Activated naive CD4-positive, alpha-beta T cell treated with anti-CD3 and anti-CD28 coated beads, Interleukin-2, amount 50 U/mL, for 16 hours (primary cell): Measurements from ENCODE around the gene FGD3.
A peak's percentile ranks its signal among the peaks of the same experiment; 100 is the strongest.

Experiments
- DNase-seq: peaks from one replicate; pipeline ENCODE4 v3.0.0-alpha.2; 2020

Gene FGD3

DNA sequence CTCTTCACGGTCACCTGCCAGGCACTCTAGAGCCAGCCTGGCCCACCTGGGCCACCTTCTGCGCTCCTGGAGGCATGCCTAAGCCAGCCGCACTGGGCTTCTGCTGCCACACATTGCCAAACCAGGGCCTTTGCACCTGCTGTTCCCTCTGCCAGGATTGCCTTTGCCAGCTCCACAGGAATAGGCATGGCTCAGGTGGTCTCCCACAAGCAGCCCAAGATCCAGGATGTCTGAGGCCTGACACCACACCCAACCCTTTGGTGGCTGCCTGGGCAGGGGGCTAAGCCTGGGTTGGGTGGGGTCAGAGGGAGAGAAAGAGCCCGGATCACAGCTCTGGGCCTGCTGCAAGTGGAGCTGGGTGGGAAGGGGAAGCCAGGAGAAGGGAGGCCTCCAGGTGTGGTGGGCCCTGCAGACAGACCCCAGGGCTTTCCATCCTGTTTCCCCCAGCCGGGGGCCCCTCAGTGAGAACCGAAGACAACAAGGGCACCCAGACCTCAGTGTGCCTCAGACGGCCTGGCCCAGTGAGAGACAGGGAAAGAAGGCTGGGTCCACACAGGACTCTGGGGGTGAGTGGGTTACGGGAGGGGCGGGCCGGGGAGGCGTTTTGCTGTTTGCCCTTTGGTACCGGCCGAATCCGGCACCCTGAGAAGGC, 110.5 kb downstream of the FGD3 start:
- no peak for DNase-seq

DNA sequence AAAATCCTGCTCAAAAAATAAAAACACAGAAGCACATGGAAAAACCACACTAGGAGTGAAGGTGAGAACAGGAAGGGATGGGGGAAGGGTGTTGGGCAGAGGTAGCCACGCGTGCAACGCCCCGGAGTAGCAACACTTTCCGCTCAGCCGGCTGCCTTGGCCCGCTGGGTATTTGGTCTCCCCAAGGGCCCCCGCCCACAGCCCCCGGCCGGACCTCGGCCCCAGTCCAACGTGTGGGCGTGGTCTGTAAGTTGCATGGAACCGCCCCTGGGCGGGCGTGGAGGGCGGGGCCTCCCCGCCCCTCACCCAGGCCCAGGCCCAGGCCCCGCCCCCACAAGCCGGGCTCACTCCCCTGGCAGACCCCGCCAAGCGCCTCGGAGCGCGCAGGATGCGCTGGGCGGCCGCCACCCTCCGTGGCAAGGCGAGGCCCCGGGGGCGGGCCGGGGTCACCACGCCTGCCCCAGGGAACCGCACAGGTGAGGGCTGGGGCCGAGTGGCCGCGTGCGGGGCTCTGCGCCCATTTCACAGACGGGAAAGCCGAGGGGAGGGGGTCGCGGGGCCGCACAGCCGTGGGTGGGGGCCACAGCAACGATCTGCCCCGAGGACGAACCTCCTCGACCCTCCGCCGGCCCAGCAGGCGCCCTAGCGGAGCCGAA, 111.2 kb downstream of the FGD3 start, which contains the start of gene SUSD3:
Gene SUSD3 (plus strand): TSS at position 347 of the 656 bp plus-strand sequence. CDS start 42 bp downstream, at position 389.
- DNase-seq = peak; percentile 74

DNA sequence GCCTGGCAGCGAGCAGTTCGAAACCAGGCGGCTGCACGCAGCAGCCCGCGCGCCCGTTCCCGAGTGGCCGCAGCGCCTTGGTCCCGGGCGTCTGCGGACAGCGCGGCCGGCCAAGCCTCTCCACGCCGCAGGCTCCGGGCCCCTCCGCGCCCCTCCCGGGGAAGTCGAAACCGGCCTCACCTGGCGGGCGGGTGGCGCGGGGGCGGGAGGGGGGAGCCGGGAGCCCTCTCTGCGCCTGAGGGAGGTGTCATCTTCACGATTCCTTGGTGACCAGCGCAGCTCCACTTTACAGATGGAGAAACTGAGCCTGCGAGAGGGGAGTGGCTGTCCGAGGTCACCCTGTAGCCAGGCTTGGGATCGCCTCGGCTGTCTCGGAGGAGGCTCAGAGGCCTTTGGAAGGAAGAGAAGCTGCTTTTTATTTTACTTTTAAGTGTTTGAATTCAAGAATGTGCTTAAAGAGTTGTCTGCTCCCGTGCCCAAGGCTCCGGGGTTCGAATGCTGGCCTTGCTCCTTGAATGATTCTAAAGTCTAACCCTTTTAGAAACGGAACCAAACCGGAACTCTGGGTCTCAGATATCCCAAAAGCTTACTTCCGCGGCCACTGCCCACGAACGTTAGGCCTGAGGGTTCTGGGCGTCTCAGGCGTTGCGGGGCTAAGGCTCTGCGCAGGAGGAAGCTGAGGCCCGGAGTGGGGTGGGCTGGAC, 111.8 kb downstream of the FGD3 start:
- DNase-seq = peak; percentile 48

DNA sequence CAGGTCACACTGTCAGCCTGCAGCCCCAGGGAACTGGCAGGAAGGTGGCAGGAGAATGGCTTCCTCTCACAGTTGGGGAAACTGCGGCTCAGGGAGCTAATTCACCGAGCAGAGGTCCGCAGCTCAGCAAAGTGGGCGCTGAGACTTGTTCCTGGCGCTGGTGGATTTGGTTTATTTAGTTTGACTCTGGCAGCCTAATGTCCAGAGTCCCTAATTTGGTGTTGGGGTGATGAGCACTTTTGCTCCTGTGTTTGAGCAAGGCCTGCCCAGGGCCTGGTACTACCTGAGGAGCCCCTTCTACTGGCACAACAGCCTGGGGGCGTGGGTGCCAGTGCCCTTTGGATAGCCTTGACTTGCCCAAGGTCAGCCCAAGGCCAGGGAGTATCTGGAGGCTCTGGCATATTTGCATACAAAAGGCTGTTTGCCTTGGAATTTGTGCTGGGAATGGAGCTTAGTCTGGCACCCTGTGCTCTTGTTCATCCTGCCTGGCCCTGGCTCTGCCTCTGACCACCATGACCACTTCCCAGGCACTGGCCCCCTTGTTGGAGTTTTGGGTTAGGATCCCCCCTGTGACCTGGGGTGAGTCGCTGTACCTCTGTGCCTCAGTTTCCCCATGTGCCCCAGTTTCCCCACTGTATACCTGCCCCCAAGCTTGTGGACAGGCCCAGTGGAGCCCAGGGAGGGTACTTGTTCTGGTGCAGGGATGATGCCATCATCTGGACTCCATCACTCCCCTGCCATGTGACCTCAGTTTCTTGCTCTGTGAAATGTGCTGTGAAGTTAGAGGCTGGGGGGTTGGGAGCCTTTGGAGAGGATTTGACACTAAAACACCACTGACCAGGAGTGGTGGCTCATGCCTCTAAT, 112.6 kb downstream of the FGD3 start:
- no peak for DNase-seq

DNA sequence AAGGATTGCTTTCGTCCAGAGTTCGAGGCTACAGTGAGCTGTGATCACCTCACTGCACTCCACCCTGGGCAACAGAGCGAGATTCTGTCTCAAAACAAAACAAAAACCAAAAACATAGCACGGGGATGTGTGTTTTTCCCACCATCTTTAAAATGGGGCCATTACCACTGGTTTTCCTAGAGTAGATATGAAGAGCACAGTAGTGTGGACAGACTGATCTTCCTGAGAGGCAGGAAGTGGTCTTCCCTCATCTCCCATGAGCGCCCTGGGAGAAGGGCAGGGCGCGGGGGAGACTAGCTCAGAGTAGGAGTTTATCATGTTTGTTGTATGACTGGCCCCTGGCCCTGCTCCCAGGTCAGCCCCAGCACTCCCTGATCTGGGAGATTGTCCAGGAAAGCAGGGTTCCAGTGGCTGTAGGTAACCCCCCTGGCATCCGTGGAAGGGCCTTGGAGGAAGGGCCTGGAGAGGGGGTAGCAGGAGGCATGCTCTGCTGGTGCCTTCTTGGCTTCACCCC, 113.5 kb downstream of the FGD3 start:
- no peak for DNase-seq

DNA sequence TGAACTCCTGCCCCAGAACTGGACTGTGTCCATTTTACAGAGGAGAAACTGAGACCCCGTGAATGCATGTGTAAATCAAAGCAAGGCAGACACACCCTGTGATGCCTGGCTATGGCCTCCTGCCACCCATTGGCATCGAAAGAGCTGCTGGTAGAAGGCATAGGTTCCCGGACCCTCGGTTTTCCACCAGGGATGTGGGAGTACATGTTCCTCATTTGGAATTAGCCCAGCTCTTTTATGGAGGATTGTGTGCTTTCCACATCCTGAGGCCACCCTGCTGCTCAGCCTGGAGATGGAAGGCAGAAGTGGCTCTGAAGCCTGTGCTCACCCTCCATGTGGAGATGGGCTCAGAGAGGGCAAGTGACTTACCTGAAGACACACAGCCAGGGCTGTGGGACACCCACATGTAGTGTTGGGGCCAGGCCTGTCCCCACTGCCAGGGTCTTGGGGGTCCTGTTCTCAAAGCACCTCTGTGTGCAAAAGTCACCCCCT, 114.0 kb downstream of the FGD3 start:
- DNase-seq = no peak

DNA sequence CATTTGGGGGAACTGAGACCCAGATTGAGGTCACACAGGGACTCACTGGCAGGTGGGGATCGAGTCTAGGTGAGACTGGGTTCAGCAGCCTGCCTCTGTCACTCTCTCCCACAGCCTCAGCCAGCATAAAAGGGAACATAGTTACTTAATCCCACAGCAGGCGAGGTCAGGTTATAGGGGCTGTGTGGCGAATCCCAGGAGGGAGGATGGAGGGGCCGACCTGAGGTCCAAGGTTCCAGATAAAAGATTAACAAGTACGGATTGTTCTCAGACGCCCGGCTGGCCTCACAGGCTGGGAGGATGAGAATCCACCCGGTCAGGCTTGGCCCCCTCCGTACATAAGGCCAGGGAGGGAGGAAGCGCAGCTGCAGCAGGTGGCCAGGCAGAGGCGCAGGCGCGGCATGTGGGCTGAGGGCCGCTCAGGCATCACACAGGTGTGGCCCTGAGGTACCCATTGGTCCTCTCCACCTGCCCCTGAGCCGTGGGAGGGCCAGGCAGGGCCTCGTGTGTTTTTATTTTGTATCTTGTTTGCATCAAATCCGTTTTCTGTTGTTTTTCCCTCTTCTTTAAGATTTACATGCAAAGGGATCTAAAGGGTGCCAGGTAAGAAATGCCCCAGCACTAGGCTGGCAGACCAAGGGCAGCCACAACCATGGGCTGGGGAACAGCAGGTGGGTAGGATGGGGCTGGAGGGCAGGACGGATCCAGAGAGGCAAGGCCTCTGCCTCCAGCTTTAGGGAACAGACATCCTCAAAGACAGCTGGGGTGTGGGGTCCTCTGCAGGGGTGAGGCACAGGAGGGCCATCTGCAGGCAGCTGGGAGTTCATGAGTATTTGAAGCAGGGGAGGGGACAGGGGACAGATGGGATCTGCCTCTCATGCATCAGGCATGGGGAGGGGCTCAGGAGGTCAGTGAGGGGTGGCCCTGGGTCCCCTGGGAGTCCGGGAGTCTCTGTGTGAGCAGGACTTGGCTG, 114.8 kb downstream of the FGD3 start:
- DNase-seq = peak; percentile 51

DNA sequence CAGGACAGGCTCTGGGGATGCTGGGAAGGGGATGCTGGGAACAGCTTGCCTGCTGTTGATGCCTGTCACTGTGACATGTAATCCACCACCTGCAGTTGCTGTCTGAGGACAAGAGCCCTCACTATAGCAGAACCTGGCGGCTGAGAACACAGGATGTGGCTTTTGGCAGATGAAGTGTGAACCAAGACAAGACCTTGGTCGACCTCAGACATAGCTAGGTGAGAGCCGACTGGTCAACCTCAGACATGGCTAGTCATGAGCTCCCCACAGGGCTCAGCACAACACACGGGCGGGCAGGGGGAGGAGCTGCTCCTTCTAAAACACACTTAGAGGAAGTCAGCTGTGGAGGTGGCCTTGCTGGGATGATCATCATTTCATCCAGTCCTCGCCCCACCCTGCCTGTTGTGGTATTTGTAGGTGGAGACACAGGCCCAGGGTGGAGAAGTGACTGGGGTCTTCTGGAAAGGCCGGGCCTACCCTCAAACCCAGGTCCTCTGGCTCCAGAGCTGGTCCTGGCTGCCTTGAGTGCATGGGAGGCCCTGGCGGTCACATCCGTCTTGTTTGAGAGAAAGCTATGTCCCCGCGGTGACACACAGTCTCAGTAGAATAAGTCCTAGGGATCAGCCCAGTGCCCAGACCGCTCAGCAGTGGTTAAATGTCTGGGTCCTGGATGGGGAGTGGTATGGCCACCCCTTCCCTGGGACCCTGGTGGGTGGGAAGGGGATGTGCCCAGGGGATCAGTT, 117.2 kb downstream of the FGD3 start:
- DNase-seq = peak; percentile 79

DNA sequence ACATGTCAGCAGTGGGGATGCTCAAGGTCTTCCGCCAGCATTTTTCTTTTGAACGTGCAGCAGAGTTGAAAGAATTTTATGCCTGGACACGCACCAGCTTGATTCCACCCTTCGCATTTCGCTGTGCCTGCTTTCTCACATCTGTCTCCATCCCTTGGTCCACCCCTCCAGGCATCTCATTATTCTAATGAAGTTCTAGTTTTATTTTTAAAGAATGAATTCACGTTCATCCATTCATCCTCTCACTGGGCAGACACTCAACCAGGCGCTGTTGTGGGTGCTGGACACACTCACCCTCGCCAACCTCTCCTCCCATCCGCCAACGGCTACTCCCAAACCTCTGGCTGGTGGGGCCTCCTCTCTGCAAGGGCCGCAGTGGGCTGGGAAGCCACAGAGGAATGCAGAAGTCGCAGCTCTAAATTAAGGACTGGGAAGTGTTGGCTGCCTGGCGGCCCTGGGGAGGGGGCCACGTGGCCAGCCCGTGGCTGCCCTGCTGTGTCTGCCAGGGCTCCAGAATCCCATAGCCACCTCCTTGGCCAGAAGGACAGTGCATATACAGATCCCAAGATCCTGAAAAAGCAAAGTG, 117.9 kb downstream of the FGD3 start:
- DNase-seq = no peak

DNA sequence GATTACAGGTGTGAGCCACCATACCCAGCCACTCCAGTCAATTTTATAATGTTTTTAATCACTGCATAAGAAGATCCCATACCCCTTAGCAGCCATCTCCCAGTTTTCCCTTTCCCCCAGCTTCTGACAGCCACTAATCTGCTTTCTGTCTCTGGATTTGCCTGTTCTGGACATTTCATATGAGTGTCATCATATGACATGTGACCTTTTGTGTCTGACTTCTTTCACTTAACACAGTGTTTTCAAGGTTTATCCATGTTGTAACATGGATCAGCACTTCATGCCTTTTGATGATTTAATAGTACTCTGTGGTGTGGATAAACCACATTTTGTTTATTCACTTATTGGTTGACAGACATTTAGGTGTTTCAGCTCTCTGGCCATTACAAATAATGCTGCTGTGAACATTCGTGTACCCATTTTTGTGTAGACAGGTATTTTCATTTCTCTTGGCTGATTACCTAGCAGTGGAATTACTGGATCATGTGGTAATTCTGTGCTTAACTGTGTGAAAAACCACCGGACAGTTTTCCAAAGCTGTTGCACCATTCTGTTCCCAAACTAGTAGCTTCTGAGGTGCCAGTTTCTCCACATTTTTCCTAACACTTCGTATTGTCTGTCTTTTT, 119.8 kb downstream of the FGD3 start:
- no peak for DNase-seq

DNA sequence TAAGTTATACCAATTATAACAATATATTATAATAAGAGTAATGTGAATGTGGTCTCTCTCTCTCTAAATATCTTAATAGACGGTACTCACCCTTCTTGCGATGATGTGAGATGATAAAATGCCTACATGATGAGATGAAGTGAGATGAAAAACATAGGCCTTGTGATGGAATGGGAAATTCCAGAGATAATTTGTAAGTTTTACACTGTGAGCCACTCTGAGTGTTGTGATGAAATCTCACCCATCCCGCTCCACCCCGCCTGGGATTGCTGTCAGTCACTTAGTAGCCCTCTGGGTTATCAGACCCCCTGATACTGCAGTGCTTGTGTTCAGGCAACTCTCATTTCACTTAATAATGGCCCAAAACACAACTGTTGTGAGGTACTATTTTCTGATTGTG, 121.6 kb downstream of the FGD3 start:
- no peak for DNase-seq

DNA sequence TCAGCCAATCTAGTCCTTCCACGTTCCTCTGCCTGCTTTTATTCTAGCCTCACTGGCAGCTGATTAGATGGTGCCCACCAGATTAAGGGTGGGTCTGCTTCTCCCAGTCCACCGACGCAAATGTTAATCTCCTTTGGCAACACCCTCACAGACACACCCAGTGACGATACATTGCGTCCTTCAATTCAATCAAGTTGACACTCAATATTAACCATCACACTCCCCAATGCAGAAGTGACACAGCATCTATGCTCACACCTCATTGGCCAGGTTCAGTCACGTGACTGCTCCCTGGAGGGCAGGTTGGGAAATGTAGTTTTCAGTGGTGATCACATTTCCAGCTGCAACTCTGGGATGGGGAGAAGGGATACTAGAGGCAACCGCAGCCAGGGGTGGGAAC, 124.1 kb downstream of the FGD3 start:
- DNase-seq = peak; percentile 34

DNA sequence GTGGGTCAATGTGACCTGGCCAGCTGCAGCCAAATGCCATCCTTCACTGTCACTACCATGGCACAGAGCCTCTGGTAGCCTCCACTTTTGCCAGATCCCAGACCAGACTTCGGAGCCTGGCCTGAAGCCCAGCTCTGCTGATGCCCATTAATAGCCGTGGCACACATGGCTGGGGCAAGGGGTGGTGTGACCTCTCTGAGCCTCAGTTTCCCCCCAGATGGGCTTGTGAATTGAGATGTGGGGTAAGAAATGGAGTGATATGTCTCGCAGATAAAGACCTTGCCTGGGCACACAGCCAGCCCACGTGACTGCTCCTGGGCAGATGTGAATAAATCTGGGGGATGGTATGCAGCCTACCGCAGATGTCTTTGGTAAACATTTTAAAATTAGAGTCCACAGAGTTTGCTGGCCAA, 125.1 kb downstream of the FGD3 start:
- DNase-seq = no peak

DNA sequence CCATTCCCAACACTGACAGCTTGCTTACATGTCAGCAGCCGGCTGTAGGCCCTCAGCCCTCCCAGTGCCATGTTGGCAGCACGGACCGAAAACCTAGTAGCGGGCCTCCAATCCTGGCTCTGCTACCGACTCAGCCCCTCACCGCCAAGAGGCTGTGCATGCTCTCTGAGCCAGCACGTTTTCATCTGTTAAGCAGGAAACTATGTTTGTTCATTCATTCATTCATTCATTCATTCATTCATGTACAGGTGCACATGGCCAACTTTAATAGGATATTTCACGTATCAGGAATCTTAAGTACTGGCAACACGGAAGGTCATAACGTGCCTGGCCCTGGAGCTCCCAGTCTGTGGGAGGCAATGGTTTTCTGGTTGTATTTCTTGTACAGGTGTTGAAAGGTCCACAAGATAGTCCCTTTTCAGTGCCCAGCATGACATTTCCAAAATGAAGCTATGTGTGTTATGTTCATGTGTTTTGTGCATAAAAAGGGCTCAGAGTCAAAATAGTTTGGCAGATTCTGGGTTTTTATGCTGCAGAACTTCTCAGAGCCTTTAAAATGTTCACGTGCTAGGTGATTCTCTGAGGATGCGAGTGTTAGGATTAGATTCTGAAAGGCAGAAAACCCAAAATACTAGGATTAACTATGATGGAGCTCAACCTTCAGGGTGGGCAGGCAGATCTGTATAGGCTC, 128.9 kb downstream of the FGD3 start:
- DNase-seq = no peak

DNA sequence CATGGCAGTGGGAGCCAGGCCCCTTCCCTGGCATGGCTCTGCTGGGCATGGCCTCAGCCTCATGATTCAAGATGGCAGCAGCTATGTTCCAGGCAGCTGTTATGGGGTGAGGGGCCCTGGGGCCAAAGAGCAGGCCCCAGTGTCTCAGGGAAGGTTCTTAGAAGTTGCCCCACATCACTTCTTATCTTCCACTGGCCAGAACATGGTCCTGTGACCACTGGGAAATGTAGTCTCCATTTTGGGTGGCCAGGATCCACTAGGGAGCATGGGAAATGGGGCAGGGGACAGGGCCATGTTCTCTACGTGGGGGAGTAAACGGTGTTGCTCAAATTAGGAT, 129.4 kb downstream of the FGD3 start:
- DNase-seq = no peak

DNA sequence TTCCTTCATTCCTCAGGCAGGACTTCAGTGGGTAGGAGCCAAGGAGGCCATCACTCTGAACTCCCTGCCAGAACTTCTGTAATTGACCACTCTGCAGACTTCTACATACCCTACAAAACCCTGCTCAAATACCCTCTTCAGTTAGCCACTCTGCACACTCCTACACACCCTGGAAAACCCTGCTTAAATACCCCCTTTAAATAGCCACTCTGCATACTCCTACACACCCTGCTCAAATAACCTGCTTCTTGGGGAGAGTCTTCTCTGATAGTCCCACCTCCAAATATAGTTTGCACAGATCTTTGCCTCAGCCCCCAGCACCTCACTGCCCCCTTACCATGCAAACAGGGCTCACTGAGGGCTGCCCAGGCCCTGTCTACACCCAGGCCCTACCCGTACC, 130.0 kb downstream of the FGD3 start:
- no peak for DNase-seq

DNA sequence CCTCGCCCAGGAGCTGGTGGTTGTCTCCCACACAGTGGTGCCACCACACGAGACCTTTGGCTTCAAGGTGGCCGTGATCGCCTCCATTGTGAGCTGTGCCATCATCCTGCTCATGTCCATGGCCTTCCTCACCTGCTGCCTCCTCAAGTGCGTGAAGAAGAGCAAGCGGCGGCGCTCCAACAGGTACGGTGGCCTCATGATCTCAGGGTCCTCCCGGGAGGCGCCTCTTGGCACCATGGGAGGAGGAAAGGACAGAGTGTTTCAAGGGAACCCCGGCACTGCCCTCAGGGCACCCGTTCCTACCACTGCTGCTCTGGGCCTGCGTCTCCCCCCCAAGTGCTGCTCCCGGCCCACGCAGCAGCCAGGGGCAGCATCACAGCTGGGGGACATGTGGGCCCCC, 130.5 kb downstream of the FGD3 start:
- no peak for DNase-seq

DNA sequence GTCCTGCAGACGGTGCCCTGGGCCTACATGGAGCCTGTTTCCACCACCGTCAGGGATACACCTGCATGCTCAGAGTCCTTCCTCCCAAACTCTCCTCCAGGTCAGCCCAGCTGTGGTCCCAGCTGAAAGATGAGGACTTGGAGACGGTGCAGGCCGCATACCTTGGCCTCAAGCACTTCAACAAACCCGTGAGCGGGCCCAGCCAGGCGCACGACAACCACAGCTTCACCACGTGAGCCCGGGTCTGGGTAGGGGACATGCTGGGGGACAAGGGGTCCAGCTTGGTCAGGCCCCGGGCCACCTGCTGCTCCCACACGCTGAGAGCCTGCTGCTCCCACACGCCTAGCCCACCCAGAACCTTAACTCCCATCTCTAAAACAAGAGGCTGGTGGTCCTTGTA, 132.0 kb downstream of the FGD3 start:
- DNase-seq = no peak

DNA sequence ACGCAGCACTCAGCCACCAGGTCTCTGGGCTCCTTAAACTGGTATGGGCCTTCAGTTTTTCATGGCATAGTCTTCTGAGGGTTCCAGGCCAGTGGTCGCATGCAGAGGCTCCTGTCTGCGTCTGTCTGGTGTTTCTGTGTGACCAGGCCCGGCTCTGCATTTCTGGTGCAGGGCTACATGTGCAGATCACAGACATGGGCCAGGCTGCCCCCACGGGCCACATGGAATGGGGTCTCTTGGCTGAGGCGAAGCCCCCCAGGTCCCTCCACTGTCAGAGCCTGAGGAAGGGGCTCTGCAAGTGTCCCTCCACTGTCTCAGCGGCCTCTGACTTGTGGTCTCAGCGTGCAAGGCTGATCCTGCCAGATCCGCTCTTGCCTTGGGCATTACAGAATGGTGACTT, 133.1 kb downstream of the FGD3 start:
- no peak for DNase-seq
